HL-60 (cell line): ENCODE data around the gene OR7D2.

Experiments used
- DNase-seq, 2 experiments: peaks; one replicate each; pipeline ENCODE4 v3.0.0-alpha.2; 2010 to 2020; ENCODE audit warnings: low read depth in 1 of 2, low spot score in 1 of 2
- H3K27ac ChIP-seq: fragments of 250-450 bp; sonication (Bioruptor Pico); replicated peaks from 2 replicates; pipeline ENCODE4 v1.5.1; 2020; ENCODE audit warnings: mild to moderate bottlenecking, moderate library complexity
- H3K27me3 ChIP-seq: fragments of 250-450 bp; sonication (Bioruptor Pico); 2 replicates; pipeline ENCODE4 v1.5.1; 2021; ENCODE audit warnings: mild to moderate bottlenecking, moderate library complexity; ENCODE audit not compliant: insufficient read depth, poor library complexity, severe bottlenecking
- H3K4me3 ChIP-seq: replicated peaks from 2 replicates; pipeline ENCODE4 v1.5.1; 2011; ENCODE audit warnings: mild to moderate bottlenecking, control low read depth, low read length; ENCODE audit not compliant: insufficient read depth
- CTCF ChIP-seq: IDR thresholded peaks from one replicate; pipeline ENCODE4 v1.5.1; 2011; ENCODE audit warnings: low read length, control low read depth, inconsistent platforms; ENCODE audit not compliant: insufficient read depth
- GABPA ChIP-seq: IDR thresholded peaks from 2 replicates; pipeline ENCODE4 v1.6.1; 2012; ENCODE audit warnings: low read depth
- POLR2AphosphoS5 ChIP-seq: IDR thresholded peaks from 2 replicates; pipeline ENCODE4 v1.6.1; 2012; ENCODE audit warnings: low read depth
- REST ChIP-seq: IDR thresholded peaks from 2 replicates; pipeline ENCODE4 v1.6.1; 2012; ENCODE audit warnings: low read depth; ENCODE audit not compliant: insufficient replicate concordance
- SPI1 ChIP-seq: IDR thresholded peaks from 2 replicates; pipeline ENCODE4 v1.6.1; 2012; ENCODE audit warnings: low read depth, mild to moderate bottlenecking, borderline replicate concordance

OR7D2 gene

GRCh38 chr19:9171393-9171991, 7.3 kb upstream of the OR7D2 start:
- DNase-seq: no peak
- Histone ChIP-seq H3K27me3 (no peaks in the 10 kb centered on the region), H3K4me3 (no peak overlapping the region), H3K27ac (no peak overlapping the region)
- TF ChIP-seq REST: no peak
- no peak for TF ChIP-seq POLR2AphosphoS5
- no peak for TF ChIP-seq GABPA
- no peak for TF ChIP-seq SPI1
- no peak for TF ChIP-seq CTCF

DNA sequence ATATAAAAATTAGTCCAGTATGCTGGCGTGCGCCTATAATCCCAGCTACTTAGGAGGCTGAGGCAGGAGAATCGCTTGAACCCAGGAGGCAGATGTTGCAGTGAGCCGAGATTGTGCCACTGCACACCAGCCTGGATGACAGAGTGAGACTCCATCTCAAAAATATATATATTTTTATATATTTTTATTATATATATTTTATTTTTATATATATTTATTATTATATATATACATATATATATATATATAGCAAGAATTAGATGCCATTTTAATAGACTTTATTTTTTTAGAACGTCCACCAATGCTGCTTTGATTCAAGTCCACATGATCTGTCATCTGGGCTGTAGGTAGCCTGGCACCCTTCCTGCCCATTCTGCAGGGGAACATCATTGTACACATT, 3.5 kb upstream of the OR7D2 start:
- no peak for DNase-seq
- Histone ChIP-seq H3K27me3 (no peaks in the 10 kb centered on the region), H3K27ac (no peak overlapping the region), H3K4me3 (no peak overlapping the region)
- TF ChIP-seq GABPA (no peak), CTCF (no peak), REST (no peak), POLR2AphosphoS5 (no peak), SPI1 (no peak)

GRCh38 chr19:9183000-9183399, 4.2 kb downstream of the OR7D2 start:
- no peaks in the 10 kb centered on the region for H3K27me3 ChIP-seq
- TF ChIP-seq SPI1: no peak
- TF ChIP-seq REST: no peak
- TF ChIP-seq POLR2AphosphoS5: no peak
- DNase-seq: no peak
- no peak overlapping the region for H3K4me3 ChIP-seq
- H3K27ac ChIP-seq: no peak overlapping the region
